Activated naive CD4-positive, alpha-beta T cell treated with anti-CD3 and anti-CD28 coated beads, Interleukin-2, amount 50 U/mL, for 24 hours (primary cell): ENCODE data around the gene RSPO4.
"Not testable (repeated sequence)": the region's sequence is repeated elsewhere in the genome, so short reads cannot be mapped to it uniquely, and the experiment has no call there.

ENCODE experiments used
- H3K27ac Mint-ChIP-seq: one replicate; pipeline ENCODE4 v1.8.0; 2021; ENCODE audit warnings: mild to moderate bottlenecking, mixed read lengths
- H3K27me3 Mint-ChIP-seq: one replicate; pipeline ENCODE4 v1.8.0; 2021; ENCODE audit warnings: mixed read lengths
- H3K36me3 Mint-ChIP-seq: one replicate; pipeline ENCODE4 v1.8.0; 2021; ENCODE audit warnings: mixed read lengths
- H3K4me1 Mint-ChIP-seq: one replicate; pipeline ENCODE4 v1.8.0; 2021; ENCODE audit warnings: mixed read lengths
- H3K4me3 Mint-ChIP-seq: one replicate; pipeline ENCODE4 v1.8.0; 2021; ENCODE audit warnings: mild to moderate bottlenecking, mixed read lengths
- H3K9me3 Mint-ChIP-seq: one replicate; pipeline ENCODE4 v1.8.0; 2021; ENCODE audit warnings: mixed read lengths

The RSPO4 gene

DNA sequence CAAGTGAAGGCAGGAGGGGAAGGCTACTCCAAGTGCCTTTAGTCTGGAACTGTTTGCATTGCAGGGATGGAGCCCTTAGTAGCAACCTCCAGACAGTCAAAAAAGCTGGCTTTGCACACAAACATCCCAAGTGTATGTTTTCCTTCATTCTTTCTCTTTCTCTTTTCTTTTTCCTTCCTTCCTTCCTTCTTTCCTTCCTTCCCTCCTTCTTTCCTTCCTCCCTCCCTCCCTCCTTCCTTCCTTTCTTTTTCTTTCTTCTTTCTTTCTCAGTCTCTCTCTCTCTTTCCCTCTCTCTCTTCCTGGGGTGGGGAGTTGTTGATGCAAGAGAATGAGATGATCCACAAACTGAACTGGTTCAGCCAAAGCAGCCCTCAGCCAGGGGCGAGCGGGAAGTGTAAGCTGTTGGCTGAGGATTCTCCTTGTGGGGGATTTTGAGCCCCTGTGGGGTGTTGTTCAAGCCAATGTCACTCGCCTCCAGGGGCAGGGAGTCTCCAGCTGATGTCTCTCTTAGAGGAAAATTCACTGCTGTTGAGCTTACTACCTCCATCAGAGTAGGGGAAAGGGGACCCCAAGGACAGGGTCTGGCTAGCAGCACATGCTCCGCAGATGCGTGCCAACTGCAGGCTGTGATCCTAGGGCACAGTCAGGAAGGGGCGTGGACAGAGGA, 11.7 kb downstream of the RSPO4 start:
- no peaks in the 10 kb centered on the region for H3K36me3 Mint-ChIP-seq
- no peak overlapping the region for H3K4me3 Mint-ChIP-seq
- no peaks in the 10 kb centered on the region for H3K9me3 Mint-ChIP-seq
- no peak overlapping the region for H3K27ac Mint-ChIP-seq
- no peaks in the 10 kb centered on the region for H3K4me1 Mint-ChIP-seq
- peaks cover 17% of the 10 kb centered on the region for H3K27me3 Mint-ChIP-seq

GRCh38 chr20:988272-988671, 13.8 kb downstream of the RSPO4 start:
- Mint-ChIP-seq H3K9me3 (no peaks in the 10 kb centered on the region), H3K27ac (no peak overlapping the region), H3K36me3 (no peaks in the 10 kb centered on the region), H3K4me1 (no peaks in the 10 kb centered on the region), H3K4me3 (no peak overlapping the region), H3K27me3 (peaks cover 17% of the 10 kb centered on the region)

- H3K36me3 Mint-ChIP-seq = no peaks in the 10 kb centered on the region
- no peaks in the 10 kb centered on the region for H3K4me1 Mint-ChIP-seq
- no peaks in the 10 kb centered on the region for H3K9me3 Mint-ChIP-seq
- peaks cover 17% of the 10 kb centered on the region for H3K27me3 Mint-ChIP-seq
- H3K4me3 Mint-ChIP-seq = no peak overlapping the region
- no peak overlapping the region for H3K27ac Mint-ChIP-seq
These were observed 14.4 kb downstream of the RSPO4 start for GRCh38 chr20:987677-988076.

GRCh38 chr20:986733-987355, 15.3 kb downstream of the RSPO4 start:
- Mint-ChIP-seq H3K27me3 (peaks cover 16% of the 10 kb centered on the region), H3K4me1 (no peaks in the 10 kb centered on the region), H3K4me3 (no peak overlapping the region), H3K36me3 (no peaks in the 10 kb centered on the region), H3K27ac (no peak overlapping the region), H3K9me3 (no peaks in the 10 kb centered on the region)

DNA sequence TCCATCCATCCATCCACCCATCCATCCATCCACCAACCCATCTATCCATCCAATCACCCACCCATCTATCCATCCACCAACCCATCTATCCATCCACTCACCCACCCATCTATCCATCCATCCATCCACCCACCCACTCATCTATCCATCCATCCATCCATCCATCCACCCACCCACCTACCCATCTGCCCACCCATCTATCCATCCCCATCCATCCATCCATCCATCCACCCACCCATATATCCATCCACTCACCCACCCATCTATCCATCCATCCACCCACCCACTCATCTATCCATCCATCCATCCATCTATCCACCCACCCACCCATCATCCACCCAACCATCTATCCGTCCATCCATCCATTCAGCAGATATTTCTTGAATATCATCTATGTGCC, 17.1 kb downstream of the RSPO4 start:
- H3K27ac Mint-ChIP-seq, H3K4me3 Mint-ChIP-seq, H3K4me1 Mint-ChIP-seq, H3K36me3 Mint-ChIP-seq, H3K9me3 Mint-ChIP-seq: not testable (repeated sequence)
- peaks cover 17% of the 10 kb centered on the region for H3K27me3 Mint-ChIP-seq

DNA sequence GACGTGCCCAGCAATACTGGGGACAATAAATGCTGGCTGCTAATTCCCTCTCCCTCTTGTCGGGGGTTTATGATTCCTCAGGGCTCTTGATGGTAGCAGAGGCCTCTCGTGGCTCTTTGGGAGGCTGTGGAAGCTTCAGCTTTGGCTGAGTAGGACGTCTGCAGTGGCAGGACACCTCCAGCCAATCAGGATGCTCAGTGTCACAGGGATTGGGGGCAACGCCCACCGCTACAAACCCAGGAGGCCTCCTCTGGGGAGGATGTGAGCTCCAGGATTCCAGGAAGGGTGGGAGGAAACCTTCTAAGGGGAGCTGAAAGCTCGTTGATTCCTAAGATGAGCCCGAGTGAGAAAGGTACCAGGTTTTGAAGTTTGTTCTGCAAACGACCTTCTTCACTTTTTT, 19.4 kb downstream of the RSPO4 start:
- H3K4me1 Mint-ChIP-seq = no peaks in the 10 kb centered on the region
- H3K27ac Mint-ChIP-seq = no peak overlapping the region
- peaks cover 11% of the 10 kb centered on the region for H3K27me3 Mint-ChIP-seq
- no peaks in the 10 kb centered on the region for H3K36me3 Mint-ChIP-seq
- H3K9me3 Mint-ChIP-seq = no peaks in the 10 kb centered on the region
- H3K4me3 Mint-ChIP-seq = no peak overlapping the region

- Mint-ChIP-seq H3K9me3 (no peaks in the 10 kb centered on the region), H3K27me3 (peaks cover 6% of the 10 kb centered on the region), H3K4me1 (peaks cover 3% of the 10 kb centered on the region)
These were observed 25.1 kb downstream of the RSPO4 start for GRCh38 chr20:977021-977420.

DNA sequence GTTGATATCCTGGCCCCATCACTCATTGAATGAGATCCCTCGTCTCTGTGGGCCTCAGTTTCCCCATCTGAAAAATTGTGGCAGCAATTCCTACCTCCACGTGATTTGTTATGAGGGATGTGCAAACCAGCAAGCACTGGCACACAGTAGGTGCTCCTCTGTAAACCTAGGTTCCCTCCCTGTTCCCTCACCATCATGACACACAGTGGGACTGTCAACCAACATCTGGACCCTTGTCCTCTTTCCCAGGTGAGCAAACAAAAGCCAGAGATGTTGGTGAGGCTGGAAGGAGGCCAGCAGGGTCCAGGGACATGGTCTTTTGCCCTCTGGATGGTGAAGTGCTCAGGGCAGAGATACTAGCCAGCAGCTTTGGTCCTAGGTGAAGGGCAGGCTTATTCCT, 26.1 kb downstream of the RSPO4 start:
- Mint-ChIP-seq H3K4me3 (no peak overlapping the region), H3K36me3 (no peaks in the 10 kb centered on the region), H3K9me3 (no peaks in the 10 kb centered on the region), H3K27ac (no peak overlapping the region), H3K27me3 (peaks cover 3% of the 10 kb centered on the region), H3K4me1 (peaks cover 3% of the 10 kb centered on the region)

More at GRCh38 chr20:977021-977420, 25.1 kb downstream of the RSPO4 start:
- H3K4me3 Mint-ChIP-seq = no peak overlapping the region
- no peak overlapping the region for H3K27ac Mint-ChIP-seq
- no peaks in the 10 kb centered on the region for H3K36me3 Mint-ChIP-seq

GRCh38 chr20:973785-974194, 28.3 kb downstream of the RSPO4 start:
- no peaks in the 10 kb centered on the region for H3K9me3 Mint-ChIP-seq
- H3K36me3 Mint-ChIP-seq = no peaks in the 10 kb centered on the region
- no peak overlapping the region for H3K27ac Mint-ChIP-seq
- H3K27me3 Mint-ChIP-seq = no peaks in the 10 kb centered on the region
- H3K4me1 Mint-ChIP-seq = peaks cover 3% of the 10 kb centered on the region
- H3K4me3 Mint-ChIP-seq = no peak overlapping the region

GRCh38 chr20:972256-972655, 29.9 kb downstream of the RSPO4 start:
- no peaks in the 10 kb centered on the region for H3K36me3 Mint-ChIP-seq
- peaks cover 3% of the 10 kb centered on the region for H3K4me1 Mint-ChIP-seq
- no peaks in the 10 kb centered on the region for H3K27me3 Mint-ChIP-seq
- H3K4me3 Mint-ChIP-seq = no peak overlapping the region
- H3K27ac Mint-ChIP-seq = no peak overlapping the region
- H3K9me3 Mint-ChIP-seq = no peaks in the 10 kb centered on the region

DNA sequence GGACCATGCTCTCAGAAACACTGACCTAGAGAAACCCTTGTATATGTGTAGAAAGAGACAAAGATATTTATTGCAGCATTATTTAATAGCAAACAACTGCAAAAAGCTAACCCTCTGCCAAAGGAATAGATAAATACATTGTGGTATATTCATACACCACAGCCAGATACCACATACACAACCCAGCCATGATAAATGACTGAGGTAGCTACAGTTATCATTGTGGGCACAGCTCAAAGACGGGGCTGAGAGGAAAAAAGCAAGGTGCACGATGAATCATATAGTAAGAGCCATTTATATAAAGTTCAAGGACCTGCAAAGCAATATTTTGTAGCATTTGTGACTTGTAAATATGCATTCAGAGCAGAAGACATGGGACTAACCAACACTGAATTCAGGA, 30.8 kb downstream of the RSPO4 start:
- H3K9me3 Mint-ChIP-seq = no peaks in the 10 kb centered on the region
- H3K36me3 Mint-ChIP-seq = no peaks in the 10 kb centered on the region
- H3K4me3 Mint-ChIP-seq = no peak overlapping the region
- no peaks in the 10 kb centered on the region for H3K27me3 Mint-ChIP-seq
- H3K4me1 Mint-ChIP-seq = peaks cover 3% of the 10 kb centered on the region
- no peak overlapping the region for H3K27ac Mint-ChIP-seq

DNA sequence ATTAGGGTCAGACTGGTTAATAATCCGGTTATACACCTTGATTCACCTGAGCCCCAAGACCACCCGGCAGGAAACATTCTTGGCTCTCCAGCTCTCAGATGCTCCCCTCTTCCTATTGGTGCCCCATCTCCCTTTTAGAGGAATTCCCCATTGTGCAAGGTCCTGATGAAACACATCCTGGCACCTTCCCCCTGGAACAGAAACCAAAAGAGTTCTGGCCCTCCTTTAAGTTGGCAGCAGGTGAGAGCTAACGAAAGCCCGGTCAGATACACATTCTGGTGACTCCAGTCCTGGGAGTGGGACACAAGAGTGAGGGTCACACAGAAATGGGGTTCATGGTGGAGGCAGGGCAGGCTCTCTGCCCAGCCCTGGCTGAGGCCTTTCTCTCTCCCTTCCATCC, 32.2 kb downstream of the RSPO4 start:
- Mint-ChIP-seq H3K36me3 (no peaks in the 10 kb centered on the region), H3K9me3 (no peaks in the 10 kb centered on the region), H3K4me3 (no peak overlapping the region), H3K27ac (no peak overlapping the region), H3K27me3 (peaks cover 2% of the 10 kb centered on the region), H3K4me1 (peaks cover 3% of the 10 kb centered on the region)

DNA sequence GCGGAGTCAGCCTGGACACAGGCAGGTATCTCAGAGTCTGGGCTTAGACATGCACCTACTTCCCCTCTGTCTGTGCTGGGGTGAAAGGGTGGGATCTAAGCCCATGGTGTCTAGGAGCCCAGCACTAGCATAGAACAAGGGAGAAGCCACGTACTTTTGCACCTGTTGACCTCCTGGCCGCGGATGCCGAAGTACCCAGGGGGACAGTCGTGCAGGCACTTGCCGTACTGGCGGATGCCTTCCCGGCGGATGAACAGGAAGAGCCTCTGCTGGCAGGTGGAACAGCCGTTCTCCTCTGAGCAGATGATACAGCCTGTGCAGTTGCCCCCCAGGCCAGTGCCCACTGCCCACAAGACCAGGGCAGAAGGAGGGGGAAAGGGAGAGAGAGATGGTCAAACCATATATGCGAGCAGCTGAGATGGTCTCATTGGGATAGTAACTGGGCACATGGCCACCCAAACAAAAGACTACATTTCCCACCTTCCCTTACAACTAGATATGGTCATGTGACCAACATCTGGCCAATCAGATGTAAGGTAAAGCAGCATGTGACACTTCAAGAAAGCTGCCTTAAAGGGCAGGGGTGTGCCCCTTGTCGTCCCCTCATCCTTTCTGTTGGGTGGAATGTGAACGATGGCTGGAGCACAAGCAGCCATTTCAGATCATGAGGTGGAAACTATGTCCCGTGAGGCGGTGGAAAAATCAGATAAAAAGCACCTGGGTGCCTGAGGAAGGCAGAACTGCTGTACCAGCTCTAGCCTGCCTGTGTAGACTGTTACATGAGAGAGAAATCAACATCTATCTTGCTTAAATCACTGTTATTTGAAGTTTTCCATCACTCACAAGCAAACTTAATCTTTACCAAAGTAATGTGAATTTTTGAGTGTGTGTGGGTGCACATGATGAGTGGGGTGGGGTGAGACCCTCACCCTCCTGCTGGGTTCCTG, 34.0 kb downstream of the RSPO4 start:
- H3K27ac Mint-ChIP-seq = no peak overlapping the region
- H3K27me3 Mint-ChIP-seq = peaks cover 6% of the 10 kb centered on the region
- H3K4me1 Mint-ChIP-seq = no peaks in the 10 kb centered on the region
- H3K9me3 Mint-ChIP-seq = no peaks in the 10 kb centered on the region
- H3K4me3 Mint-ChIP-seq = no peak overlapping the region
- H3K36me3 Mint-ChIP-seq = no peaks in the 10 kb centered on the region

DNA sequence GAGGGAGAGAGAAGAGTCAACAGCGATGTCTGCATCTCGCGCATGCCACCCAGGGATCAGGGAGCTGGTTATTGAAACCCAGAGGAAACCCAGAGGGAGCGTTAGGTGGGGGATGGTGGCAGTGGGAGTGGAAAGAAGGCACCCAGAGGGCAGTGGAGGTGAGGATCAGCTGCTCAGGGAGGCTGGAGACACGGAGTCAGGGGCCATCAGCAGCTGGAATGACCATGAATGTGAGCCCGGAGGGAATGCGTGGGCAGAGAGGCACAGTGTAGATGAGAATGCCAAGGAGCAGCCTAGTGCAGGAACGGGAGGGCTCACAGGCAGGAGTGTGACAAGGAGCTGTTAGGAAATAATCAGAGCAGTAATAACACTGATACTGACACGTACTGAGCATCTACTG, 36.2 kb downstream of the RSPO4 start:
- H3K4me3 Mint-ChIP-seq = no peak overlapping the region
- H3K27ac Mint-ChIP-seq = no peak overlapping the region
- H3K27me3 Mint-ChIP-seq = peaks cover 8% of the 10 kb centered on the region
- H3K9me3 Mint-ChIP-seq = no peaks in the 10 kb centered on the region
- H3K36me3 Mint-ChIP-seq = no peaks in the 10 kb centered on the region
- no peaks in the 10 kb centered on the region for H3K4me1 Mint-ChIP-seq

GRCh38 chr20:963795-964194, 38.3 kb downstream of the RSPO4 start:
- Mint-ChIP-seq H3K4me1 (no peaks in the 10 kb centered on the region), H3K27me3 (peaks cover 10% of the 10 kb centered on the region), H3K4me3 (no peak overlapping the region), H3K27ac (no peak overlapping the region), H3K36me3 (no peaks in the 10 kb centered on the region), H3K9me3 (no peaks in the 10 kb centered on the region)

DNA sequence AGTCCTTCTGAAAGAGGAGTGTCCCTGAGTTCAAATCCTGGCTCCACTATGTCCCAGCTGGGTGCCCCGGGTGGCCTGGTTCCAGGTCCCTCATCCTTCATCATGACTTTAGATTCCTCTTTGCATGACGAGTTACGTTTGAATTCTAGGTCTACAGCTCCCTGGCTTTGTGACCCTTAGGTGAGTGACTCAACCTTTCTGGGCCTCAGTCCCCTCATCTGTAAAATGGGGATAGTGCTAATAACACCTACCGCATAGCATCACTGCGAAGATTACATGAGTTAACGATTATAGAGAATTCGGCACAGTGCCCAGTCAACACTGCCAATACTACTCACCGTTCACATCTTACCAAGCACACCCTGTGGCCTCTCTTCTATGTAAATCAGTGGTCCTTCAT, 39.4 kb downstream of the RSPO4 start:
- Mint-ChIP-seq H3K27me3 (peaks cover 10% of the 10 kb centered on the region), H3K27ac (no peak overlapping the region), H3K36me3 (no peaks in the 10 kb centered on the region), H3K4me3 (no peak overlapping the region), H3K4me1 (no peaks in the 10 kb centered on the region), H3K9me3 (no peaks in the 10 kb centered on the region)
